H9 (cell line): ENCODE results near the gene PUM2. TPM values are rescaled to one million over a fixed set of nuclear protein-coding genes. Genes with fewer than 3 reads are reported as not detected.

Experiments used
- DNase-seq: peaks from one replicate; pipeline ENCODE4 v3.0.0-alpha.2; 2017
- H2AFZ ChIP-seq: one replicate; pipeline ENCODE4 v1.6.1; 2013; ENCODE audit warnings: mild to moderate bottlenecking, low read length, control low read depth, moderate library complexity
- H2AK5ac ChIP-seq: 2 replicates; pipeline ENCODE4 v1.6.1; 2013; ENCODE audit warnings: low read length, control low read depth, mixed read lengths; ENCODE audit not compliant: insufficient read length
- H2BK120ac ChIP-seq: one replicate; pipeline ENCODE4 v1.6.1; 2013; ENCODE audit warnings: low read depth, mild to moderate bottlenecking, low read length, control low read depth, inconsistent platforms; ENCODE audit not compliant: poor library complexity, severe bottlenecking
- H2BK12ac ChIP-seq: 2 replicates; pipeline ENCODE4 v1.6.1; 2013; ENCODE audit warnings: low read length, control low read depth, mixed read lengths, low read depth; ENCODE audit not compliant: insufficient read length
- H2BK15ac ChIP-seq: 2 replicates; pipeline ENCODE4 v1.6.1; 2013; ENCODE audit warnings: low read depth, low read length, control low read depth
- H2BK20ac ChIP-seq: one replicate; pipeline ENCODE4 v1.6.1; 2013; ENCODE audit warnings: low read depth, mild to moderate bottlenecking, low read length, control low read depth, inconsistent platforms; ENCODE audit not compliant: poor library complexity, severe bottlenecking
- H2BK5ac ChIP-seq: 2 replicates; pipeline ENCODE4 v1.6.1; 2013; ENCODE audit warnings: low read length, control low read depth, mixed read lengths; ENCODE audit not compliant: insufficient read length
- H3K14ac ChIP-seq: 2 replicates; pipeline ENCODE4 v1.6.1; 2013; ENCODE audit warnings: low read length, control low read depth; ENCODE audit not compliant: insufficient read depth
- H3K18ac ChIP-seq: 2 replicates; pipeline ENCODE4 v1.6.1; 2013; ENCODE audit warnings: low read depth, mild to moderate bottlenecking, mixed read lengths, low read length, control low read depth; ENCODE audit not compliant: insufficient read length
- H3K23ac ChIP-seq: 2 replicates; pipeline ENCODE4 v1.6.1; 2013; ENCODE audit warnings: low read length, control low read depth, mixed read lengths, low read depth; ENCODE audit not compliant: insufficient read length
- H3K23me2 ChIP-seq: 2 replicates; pipeline ENCODE4 v1.6.1; 2013; ENCODE audit warnings: low read depth, mild to moderate bottlenecking, mixed read lengths, low read length, control low read depth; ENCODE audit not compliant: insufficient read length, poor library complexity, severe bottlenecking
- H3K27ac ChIP-seq: 2 replicates; pipeline ENCODE4 v1.5.1; 2013; ENCODE audit warnings: low read length, control low read depth, mixed read lengths, low read depth; ENCODE audit not compliant: insufficient read length
- H3K27me3 ChIP-seq: 2 replicates; pipeline ENCODE4 v1.6.1; 2013; ENCODE audit warnings: low read length, control low read depth, inconsistent platforms; ENCODE audit not compliant: insufficient read depth
- H3K4ac ChIP-seq: 2 replicates; pipeline ENCODE4 v1.6.1; 2013; ENCODE audit warnings: low read depth, mild to moderate bottlenecking, control low read depth, inconsistent platforms, low read length, moderate library complexity
- H3K4me1 ChIP-seq: 2 replicates; pipeline ENCODE4 v1.6.1; 2013; ENCODE audit warnings: low read length, control low read depth, inconsistent platforms; ENCODE audit not compliant: insufficient read depth
- H3K4me2 ChIP-seq: 2 replicates; pipeline ENCODE4 v1.6.1; 2013; ENCODE audit warnings: low read length, control low read depth, mixed read lengths; ENCODE audit not compliant: insufficient read length, insufficient read depth
- H3K56ac ChIP-seq: 2 replicates; pipeline ENCODE4 v1.6.1; 2013; ENCODE audit warnings: low read depth, mild to moderate bottlenecking, mixed read lengths, low read length, control low read depth; ENCODE audit not compliant: insufficient read length
- H3K79me1 ChIP-seq: 2 replicates; pipeline ENCODE4 v1.6.1; 2013; ENCODE audit warnings: low read depth, mild to moderate bottlenecking, moderate library complexity, low read length, control low read depth, inconsistent platforms; ENCODE audit not compliant: insufficient read depth, poor library complexity, severe bottlenecking
- H3K79me2 ChIP-seq: 2 replicates; pipeline ENCODE4 v1.6.1; 2013; ENCODE audit warnings: low read length, control low read depth, inconsistent platforms; ENCODE audit not compliant: insufficient read depth
- H3K9ac ChIP-seq: 2 replicates; pipeline ENCODE4 v1.6.1; 2013; ENCODE audit warnings: low read length, control low read depth, mixed read lengths; ENCODE audit not compliant: insufficient read length; ENCODE audit errors: extremely low read depth
- H3K9me3 ChIP-seq: one replicate; pipeline ENCODE4 v1.6.1; 2013; ENCODE audit warnings: low read depth, low read length, inconsistent platforms; ENCODE audit not compliant: control insufficient read depth
- H3T11ph ChIP-seq: one replicate; pipeline ENCODE4 v1.6.1; 2013; ENCODE audit warnings: mild to moderate bottlenecking, low read length, control low read depth, inconsistent platforms
- H4K20me1 ChIP-seq: one replicate; pipeline ENCODE4 v1.6.1; 2013; ENCODE audit not compliant: control insufficient read depth, insufficient read length, insufficient read depth
- H4K5ac ChIP-seq: 2 replicates; pipeline ENCODE4 v1.6.1; 2013; ENCODE audit warnings: low read depth, mild to moderate bottlenecking, mixed read lengths, low read length, control low read depth; ENCODE audit not compliant: insufficient read length
- H4K8ac ChIP-seq: replicated peaks from 2 replicates; pipeline ENCODE4 v1.6.1; 2013; ENCODE audit warnings: low read length, control low read depth, mixed read lengths, low read depth; ENCODE audit not compliant: insufficient read length
- H4K91ac ChIP-seq: 2 replicates; pipeline ENCODE4 v1.6.1; 2013; ENCODE audit warnings: low read depth, mild to moderate bottlenecking, moderate library complexity, mixed read lengths, low read length, control low read depth; ENCODE audit not compliant: insufficient read length
- H3K27ac Mint-ChIP-seq, 3 experiments: 2 replicates in 2 of 3; 3 replicates in 1 of 3; pipeline ENCODE4 v1.8.0; 2020 to 2021; ENCODE audit warnings: mixed read lengths in 3 of 3, mild to moderate bottlenecking in 1 of 3, moderate library complexity in 1 of 3
- H3K27me3 Mint-ChIP-seq: 2 replicates; pipeline ENCODE4 v1.8.0; 2021; ENCODE audit warnings: low read depth, mild to moderate bottlenecking, moderate library complexity, mixed read lengths
- H3K36me3 Mint-ChIP-seq, 3 experiments: 2 replicates in 2 of 3; 3 replicates in 1 of 3; pipeline ENCODE4 v1.8.0; 2020 to 2021; ENCODE audit warnings: low read depth in 3 of 3, mixed read lengths in 3 of 3; ENCODE audit not compliant: insufficient read depth in 1 of 3
- H3K4me1 Mint-ChIP-seq, 2 experiments: 2 replicates each; pipeline ENCODE4 v1.8.0; 2020; ENCODE audit warnings: mixed read lengths in 2 of 2
- H3K4me3 Mint-ChIP-seq, 2 experiments: 2 replicates in 1 of 2; 3 replicates in 1 of 2; pipeline ENCODE4 v1.8.0; 2020 to 2021; ENCODE audit warnings: mild to moderate bottlenecking in 2 of 2, mixed read lengths in 2 of 2, moderate library complexity in 1 of 2
- H3K9me3 Mint-ChIP-seq, 2 experiments: 2 replicates in 1 of 2; 3 replicates in 1 of 2; pipeline ENCODE4 v1.8.0; 2020; ENCODE audit warnings: mild to moderate bottlenecking in 2 of 2, mixed read lengths in 2 of 2, moderate library complexity in 1 of 2
- WGBS: extraction: QIAGEN DNeasy Blood & Tissue Kit; methylation state at CpG from one replicate; pipeline ENCODE4 v1.1.7; 2013; ENCODE audit warnings: missing lambda C conversion rate, low lambda C conversion rate, mixed read lengths; ENCODE audit not compliant: insufficient read length; ENCODE audit errors: extremely low coverage; 5-methylcytosine and 5-hydroxymethylcytosine counted together
- total RNA-seq: library from RNA; stranded (reverse); gene quantifications from 2 replicates; pipeline ENCODE4 v1.2.1, GENCODE V29; 2021
- TF ChIP-seq, protein P1 (sequence below): fragments of 200-600 bp; sonication (generic); conservative IDR thresholded peaks from 3 replicates; pipeline ENCODE4 v1.8.0; 2021; ENCODE audit warnings: antibody characterized with exemption, mild to moderate bottlenecking

PUM2 gene
- total RNA-seq, 1 experiment from 2014 or later, result 96.6 TPM

DNA sequence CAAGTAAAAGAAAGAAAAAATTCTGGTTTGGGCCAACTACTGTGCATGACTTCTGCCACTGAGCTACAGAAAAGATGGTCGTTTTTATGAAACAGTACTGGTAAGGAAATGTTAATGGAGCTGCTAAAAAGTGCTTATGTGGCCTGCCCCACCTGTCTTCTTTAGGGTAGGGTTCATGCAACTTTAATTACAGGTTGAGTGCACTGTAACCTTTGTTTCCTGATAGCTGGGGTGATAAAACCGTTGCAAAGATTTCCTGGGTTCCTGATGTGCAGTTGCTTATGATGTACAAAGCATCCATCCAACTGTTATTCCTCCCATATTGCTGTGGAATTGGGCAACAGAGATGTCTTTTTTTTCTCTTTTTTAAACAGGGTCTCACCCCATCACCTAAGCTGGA is 34.3 kb upstream of the PUM2 start:
- Mint-ChIP-seq H3K36me3 (no peaks in the 10 kb centered on the region), H3K9me3 (no peaks in the 10 kb centered on the region), H3K27ac (no peak overlapping the region), H3K4me1 (peaks cover 10 to 16% of the 10 kb centered on the region in 2 experiments), H3K27me3 (peaks cover 5% of the 10 kb centered on the region; the same call in 1 of the 2 replicates), H3K4me3 (no peak overlapping the region)
- Histone ChIP-seq H3K27me3 (no peaks in the 10 kb centered on the region), H3K56ac (no peak overlapping the region), H3K18ac (no peak overlapping the region), H3K4me2 (no peak overlapping the region), H2BK5ac (no peak overlapping the region), H2BK15ac (no peak overlapping the region), H3T11ph (no peak overlapping the region), H3K9ac (no peak overlapping the region), H3K4ac (no peak overlapping the region), H4K5ac (no peak overlapping the region), H3K14ac (no peak overlapping the region), H2AK5ac (no peak overlapping the region), H3K79me2 (no peaks in the 10 kb centered on the region), H3K9me3 (no peaks in the 10 kb centered on the region), H2BK12ac (no peak overlapping the region), H2AFZ (no peak overlapping the region), H3K79me1 (no peaks in the 10 kb centered on the region), H2BK120ac (no peak overlapping the region), H4K91ac (no peak overlapping the region), H3K23ac (no peak overlapping the region), H2BK20ac (no peak overlapping the region), H3K23me2 (no peaks in the 10 kb centered on the region), H3K4me1 (no peaks in the 10 kb centered on the region), H4K20me1 (no peaks in the 10 kb centered on the region), H4K8ac (no peak overlapping the region), H3K27ac (no peak overlapping the region)
- TF ChIP-seq, protein P1, sequence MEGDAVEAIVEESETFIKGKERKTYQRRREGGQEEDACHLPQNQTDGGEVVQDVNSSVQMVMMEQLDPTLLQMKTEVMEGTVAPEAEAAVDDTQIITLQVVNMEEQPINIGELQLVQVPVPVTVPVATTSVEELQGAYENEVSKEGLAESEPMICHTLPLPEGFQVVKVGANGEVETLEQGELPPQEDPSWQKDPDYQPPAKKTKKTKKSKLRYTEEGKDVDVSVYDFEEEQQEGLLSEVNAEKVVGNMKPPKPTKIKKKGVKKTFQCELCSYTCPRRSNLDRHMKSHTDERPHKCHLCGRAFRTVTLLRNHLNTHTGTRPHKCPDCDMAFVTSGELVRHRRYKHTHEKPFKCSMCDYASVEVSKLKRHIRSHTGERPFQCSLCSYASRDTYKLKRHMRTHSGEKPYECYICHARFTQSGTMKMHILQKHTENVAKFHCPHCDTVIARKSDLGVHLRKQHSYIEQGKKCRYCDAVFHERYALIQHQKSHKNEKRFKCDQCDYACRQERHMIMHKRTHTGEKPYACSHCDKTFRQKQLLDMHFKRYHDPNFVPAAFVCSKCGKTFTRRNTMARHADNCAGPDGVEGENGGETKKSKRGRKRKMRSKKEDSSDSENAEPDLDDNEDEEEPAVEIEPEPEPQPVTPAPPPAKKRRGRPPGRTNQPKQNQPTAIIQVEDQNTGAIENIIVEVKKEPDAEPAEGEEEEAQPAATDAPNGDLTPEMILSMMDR, result no peak
- DNase-seq, result no peak
- WGBS, result no CpG with 5 or more reads among the region's 2 CpGs
